ENCODE measurements around the gene SCUBE2. TPM values are rescaled to one million over a fixed set of nuclear protein-coding genes. Genes with fewer than 3 reads are reported as not detected.

SCUBE2 gene
- total and polyA plus RNA-seq, 2 of the 4 experiments (the other 2 are of a cell fraction) = 0.43 to 0.72 TPM

DNA sequence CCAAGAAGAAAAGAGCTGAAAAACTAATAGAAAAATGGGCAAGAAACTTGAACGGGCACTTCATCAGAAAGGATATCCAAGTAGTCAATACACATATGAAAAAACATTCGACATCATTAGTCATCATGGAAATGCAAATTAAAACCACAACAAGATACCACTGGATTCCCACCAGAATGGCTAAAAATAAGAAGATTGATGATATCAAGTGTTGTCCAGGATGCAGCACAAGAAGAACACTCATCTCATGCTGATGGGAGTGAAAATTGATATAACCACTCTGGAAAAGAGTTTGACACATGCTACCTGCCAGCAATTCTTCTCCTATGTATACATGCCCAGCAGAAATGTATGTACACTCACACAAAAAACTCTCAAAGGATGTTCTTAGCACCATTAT lies 26.9 kb upstream of the SCUBE2 start:
- ChIA-PET POLR2A (ENCODE audit: unreplicated experiment) (no interaction called here), CTCF (interaction anchor here (0.6 kb wide), 1 partner anchor 262 kb away, joined by 4 read pairs; no protein-coding TSS in a partner anchor)
- Histone ChIP-seq H3K14ac (replicated peaks; ENCODE audit: low read depth, low read length) (no peak overlapping the region), H3K9me1 (ENCODE audit: insufficient read depth, low read length) (peaks cover 4% of the 10 kb centered on the region; the same call in 1 of the 2 replicates), H3K18ac (ENCODE audit: low read depth, low read length) (no peak overlapping the region), H4K8ac (ENCODE audit: low read depth in 2 of 2, low read length in 2 of 2) (no peak overlapping the region), H3K9ac (ENCODE audit: low read depth, low read length) (no peak overlapping the region), H3K27me3 (ENCODE audit: control insufficient read depth, insufficient read depth, low read length) (no peaks in the 10 kb centered on the region), H3K4me1 (ENCODE audit: control insufficient read depth, insufficient read depth, low read length) (no peaks in the 10 kb centered on the region), H3K27ac (ENCODE audit: insufficient read depth, low read length) (no peak overlapping the region), H2BK120ac (ENCODE audit: low read depth, low read length) (no peak overlapping the region), H2BK15ac (ENCODE audit: low read depth, low read length) (no peak overlapping the region), H3K4me3 (ENCODE audit: insufficient read depth, low read depth, low read length) (no peak overlapping the region), H2AFZ (replicated peaks; ENCODE audit: low read length, poor library complexity) (no peak overlapping the region), H4K20me1 (ENCODE audit: insufficient read depth, low read length) (no peaks in the 10 kb centered on the region), H3K9me3 (ENCODE audit: control insufficient read depth, insufficient read depth, low read length) (peaks cover 2% of the 10 kb centered on the region; the same call in 1 of the 2 replicates), H2BK20ac (ENCODE audit: low read depth, low read length) (no peak overlapping the region), H3K4ac (ENCODE audit: low read depth, low read length) (no peak overlapping the region), H3K36me3 (ENCODE audit: control insufficient read depth, insufficient read depth, low read length) (peaks cover 2% of the 10 kb centered on the region), H4K91ac (ENCODE audit: insufficient read depth, low read depth, low read length) (no peak overlapping the region), H3K23ac (ENCODE audit: low read depth, low read length) (no peak overlapping the region), H3K4me2 (ENCODE audit: low read depth, low read length) (no peak overlapping the region), H3K79me1 (ENCODE audit: low read depth in 1 of 2, low read length in 2 of 2) (no peaks in the 10 kb centered on the region), H2AK9ac (replicated peaks; ENCODE audit: low read depth, low read length, poor library complexity) (no peak overlapping the region), H3K56ac (ENCODE audit: extremely low read depth, insufficient read depth, low read length) (no peak overlapping the region), H4K5ac (ENCODE audit: low read depth, low read length) (no peak overlapping the region), H2AK5ac (ENCODE audit: low read depth, low read length) (no peak overlapping the region), H2BK5ac (ENCODE audit: low read depth, low read length, poor library complexity, severe bottlenecking) (no peak overlapping the region)
- DNase-seq = no peak
- ATAC-seq (ENCODE audit: low read depth) = no peak
- in situ Hi-C loops (cut with MboI; ENCODE audit: low sequenced_read_pairs) = loop anchor here (25.0 kb wide), 1 partner anchor 881 kb away; no protein-coding TSS in a partner anchor
- TF ChIP-seq MAZ (IDR thresholded peaks at IDR 0.05; ENCODE audit: borderline replicate concordance, low read depth, low read length) (no peak), RCOR1 (IDR thresholded peaks at IDR 0.05; ENCODE audit: insufficient replicate concordance, low read length) (no peak), NFE2L2 (IDR thresholded peaks at IDR 0.05; ENCODE audit: low read depth, low read length) (no peak), BHLHE40 (IDR thresholded peaks at IDR 0.05; ENCODE audit: low read depth, low read length) (no peak), MXI1 (IDR thresholded peaks at IDR 0.05; ENCODE audit: borderline replicate concordance, low read depth, low read length) (no peak), CEBPB (IDR thresholded peaks at IDR 0.05; ENCODE audit: low read depth, low read length) (no peak), RAD21 (IDR thresholded peaks at IDR 0.05; ENCODE audit: low read length) (no peak), RFX5 (IDR thresholded peaks at IDR 0.05; ENCODE audit: low read depth, low read length) (no peak), FOS (IDR thresholded peaks at IDR 0.05; ENCODE audit: low read depth, low read length) (no peak), MAFK (IDR thresholded peaks at IDR 0.05; ENCODE audit: low read depth, low read length) (no peak), POLR2A (IDR thresholded peaks at IDR 0.05; ENCODE audit: low read depth, low read length) (no peak), SMC3 (IDR thresholded peaks at IDR 0.05; ENCODE audit: low read depth, low read length) (no peak)
- TF ChIP-seq, protein P1, sequence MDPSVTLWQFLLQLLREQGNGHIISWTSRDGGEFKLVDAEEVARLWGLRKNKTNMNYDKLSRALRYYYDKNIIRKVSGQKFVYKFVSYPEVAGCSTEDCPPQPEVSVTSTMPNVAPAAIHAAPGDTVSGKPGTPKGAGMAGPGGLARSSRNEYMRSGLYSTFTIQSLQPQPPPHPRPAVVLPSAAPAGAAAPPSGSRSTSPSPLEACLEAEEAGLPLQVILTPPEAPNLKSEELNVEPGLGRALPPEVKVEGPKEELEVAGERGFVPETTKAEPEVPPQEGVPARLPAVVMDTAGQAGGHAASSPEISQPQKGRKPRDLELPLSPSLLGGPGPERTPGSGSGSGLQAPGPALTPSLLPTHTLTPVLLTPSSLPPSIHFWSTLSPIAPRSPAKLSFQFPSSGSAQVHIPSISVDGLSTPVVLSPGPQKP (IDR thresholded peaks at IDR 0.05; ENCODE audit: borderline replicate concordance, low read depth, low read length) = no peak
- TF ChIP-seq, protein P2, sequence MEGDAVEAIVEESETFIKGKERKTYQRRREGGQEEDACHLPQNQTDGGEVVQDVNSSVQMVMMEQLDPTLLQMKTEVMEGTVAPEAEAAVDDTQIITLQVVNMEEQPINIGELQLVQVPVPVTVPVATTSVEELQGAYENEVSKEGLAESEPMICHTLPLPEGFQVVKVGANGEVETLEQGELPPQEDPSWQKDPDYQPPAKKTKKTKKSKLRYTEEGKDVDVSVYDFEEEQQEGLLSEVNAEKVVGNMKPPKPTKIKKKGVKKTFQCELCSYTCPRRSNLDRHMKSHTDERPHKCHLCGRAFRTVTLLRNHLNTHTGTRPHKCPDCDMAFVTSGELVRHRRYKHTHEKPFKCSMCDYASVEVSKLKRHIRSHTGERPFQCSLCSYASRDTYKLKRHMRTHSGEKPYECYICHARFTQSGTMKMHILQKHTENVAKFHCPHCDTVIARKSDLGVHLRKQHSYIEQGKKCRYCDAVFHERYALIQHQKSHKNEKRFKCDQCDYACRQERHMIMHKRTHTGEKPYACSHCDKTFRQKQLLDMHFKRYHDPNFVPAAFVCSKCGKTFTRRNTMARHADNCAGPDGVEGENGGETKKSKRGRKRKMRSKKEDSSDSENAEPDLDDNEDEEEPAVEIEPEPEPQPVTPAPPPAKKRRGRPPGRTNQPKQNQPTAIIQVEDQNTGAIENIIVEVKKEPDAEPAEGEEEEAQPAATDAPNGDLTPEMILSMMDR (conservative IDR thresholded peaks at IDR 0.05; ENCODE audit: low read depth, low read length) = no peak
- TF ChIP-seq, protein P3, sequence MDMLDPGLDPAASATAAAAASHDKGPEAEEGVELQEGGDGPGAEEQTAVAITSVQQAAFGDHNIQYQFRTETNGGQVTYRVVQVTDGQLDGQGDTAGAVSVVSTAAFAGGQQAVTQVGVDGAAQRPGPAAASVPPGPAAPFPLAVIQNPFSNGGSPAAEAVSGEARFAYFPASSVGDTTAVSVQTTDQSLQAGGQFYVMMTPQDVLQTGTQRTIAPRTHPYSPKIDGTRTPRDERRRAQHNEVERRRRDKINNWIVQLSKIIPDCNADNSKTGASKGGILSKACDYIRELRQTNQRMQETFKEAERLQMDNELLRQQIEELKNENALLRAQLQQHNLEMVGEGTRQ (IDR thresholded peaks at IDR 0.05; ENCODE audit: low read depth, low read length) = no peak
- dilution Hi-C loops (cut with HindIII; ENCODE audit: low sequenced_read_pairs, unreplicated experiment) = no loop called here
- no CpG with 5 or more reads among the region's 2 CpGs for WGBS, 2 experiments (ENCODE audit: extremely low coverage in 2 of 2, insufficient read length in 1 of 2)
- intact Hi-C loops (cut with micrococcal nuclease) = no loop called here
- BruUV-seq (replicated peaks) = no TSS peak

Data from IMR-90 (cell line).